ENCODE measurements around the gene MAPRE3.

The MAPRE3 gene

GRCh38 chr2:26986576-26986975 lies 16.1 kb downstream of the MAPRE3 start:
- DNase-seq = no peak

- DNase-seq = no peak
These were observed 17.8 kb downstream of the MAPRE3 start for GRCh38 chr2:26988058-26988860.

- no peak for DNase-seq
These were observed 18.7 kb downstream of the MAPRE3 start for GRCh38 chr2:26989156-26989555.

GRCh38 chr2:26991717-26992116 lies 21.3 kb downstream of the MAPRE3 start:
- no peak for DNase-seq

- DNase-seq = peak in 1 of 2 experiments; percentile 12
These were observed 23.3 kb downstream of the MAPRE3 start for GRCh38 chr2:26993768-26994167.

GRCh38 chr2:26994983-26995382 lies 24.5 kb downstream of the MAPRE3 start:
- DNase-seq = no peak

- DNase-seq = no peak
These were observed 27.0 kb downstream of the MAPRE3 start for GRCh38 chr2:26997394-26997793.

GRCh38 chr2:26998323-26998722 lies 27.9 kb downstream of the MAPRE3 start:
- no peak for DNase-seq

GRCh38 chr2:27000228-27000627 lies 29.8 kb downstream of the MAPRE3 start:
- DNase-seq = no peak

GRCh38 chr2:27000995-27001394 lies 30.6 kb downstream of the MAPRE3 start:
- DNase-seq = no peak

- no peak for DNase-seq
These were observed 31.5 kb downstream of the MAPRE3 start for GRCh38 chr2:27001950-27002349.

- DNase-seq = no peak
These were observed 32.6 kb downstream of the MAPRE3 start for GRCh38 chr2:27003007-27003406.

GRCh38 chr2:27003857-27004256 lies 33.4 kb downstream of the MAPRE3 start:
- DNase-seq = no peak

- DNase-seq = no peak
These were observed 36.4 kb downstream of the MAPRE3 start for GRCh38 chr2:27006602-27007415.

GRCh38 chr2:27007416-27008374 lies 37.3 kb downstream of the MAPRE3 start:
- no peak for DNase-seq

- no peak for DNase-seq
These were observed 38.2 kb downstream of the MAPRE3 start for GRCh38 chr2:27008678-27009077.

- DNase-seq = peak in 1 of 2 experiments; percentile 19
These were observed 38.6 kb downstream of the MAPRE3 start for GRCh38 chr2:27009083-27009482.

- DNase-seq = no peak
These were observed 39.3 kb downstream of the MAPRE3 start for GRCh38 chr2:27009716-27010115.

GRCh38 chr2:27010139-27010538 lies 39.7 kb downstream of the MAPRE3 start:
- DNase-seq = no peak

- DNase-seq = no peak
These were observed 43.3 kb downstream of the MAPRE3 start for GRCh38 chr2:27013738-27014137.

GRCh38 chr2:27014771-27015433 lies 44.5 kb downstream of the MAPRE3 start:
- no peak for DNase-seq

- DNase-seq = peak; percentile 36 to 51
These were observed 46.4 kb downstream of the MAPRE3 start for GRCh38 chr2:27016801-27017325.
